ENCODE measurements around the gene ANKLE2. TPM values are rescaled to one million over a fixed set of nuclear protein-coding genes. Genes with fewer than 3 reads are reported as not detected.

The ANKLE2 gene
- total and polyA plus RNA-seq, 2 of the 13 experiments (the other 11 are each of a cell fraction or from before 2014, with no cell fraction given): 35.3 to 37.1 TPM

DNA sequence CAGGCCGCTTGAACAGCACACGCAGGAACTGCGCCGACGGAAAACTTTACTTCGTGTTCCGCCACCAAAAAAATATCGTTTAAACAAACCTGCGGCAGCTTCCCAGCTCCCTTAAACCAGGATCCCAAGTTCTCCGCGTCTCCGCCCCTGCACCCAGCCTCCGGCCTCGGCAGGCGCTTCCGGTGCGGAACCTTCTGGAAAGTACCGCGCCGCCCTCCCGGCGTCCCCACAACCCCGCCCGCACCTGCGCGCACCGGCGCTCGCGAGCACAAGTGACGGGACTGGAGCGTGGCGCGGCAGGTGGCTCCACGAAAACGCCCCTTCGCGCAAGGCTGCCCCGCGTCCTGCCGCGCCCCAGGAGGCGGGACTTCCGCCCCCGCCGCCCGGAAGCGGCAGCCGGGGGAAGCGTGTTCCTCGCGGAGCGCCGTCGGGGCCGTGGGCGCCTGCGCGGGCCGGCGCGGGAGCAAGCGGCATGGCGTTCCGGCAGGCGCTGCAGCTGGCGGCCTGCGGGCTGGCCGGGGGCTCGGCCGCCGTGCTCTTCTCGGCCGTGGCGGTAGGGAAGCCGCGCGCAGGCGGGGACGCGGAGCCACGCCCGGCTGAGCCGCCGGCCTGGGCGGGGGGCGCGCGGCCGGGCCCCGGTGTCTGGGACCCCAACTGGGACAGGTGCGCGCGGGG is 51.1 kb downstream of the ANKLE2 start, which contains the start of gene PGAM5 (continued):
- no peak for TF ChIP-seq TBL1XR1 (IDR thresholded peaks at IDR 0.05; ENCODE audit: borderline replicate concordance, low read length, partially characterized antibody)
- peak; percentile 97 for TF ChIP-seq CSRNP1 (CRISPR knock-in tag; IDR thresholded peaks at IDR 0.05)
- no peak; the same call in 1 of the 2 replicates for TF ChIP-seq ZFP90 (CRISPR knock-in tag; IDR thresholded peaks at IDR 0.05; ENCODE audit: borderline replicate concordance)
- 0 out of 2 replicates have a peak, but pooled peaks have one; percentile 29 for TF ChIP-seq HMG20A (CRISPR knock-in tag; IDR thresholded peaks at IDR 0.05; ENCODE audit: borderline replicate concordance)
- TF ChIP-seq, protein P1, sequence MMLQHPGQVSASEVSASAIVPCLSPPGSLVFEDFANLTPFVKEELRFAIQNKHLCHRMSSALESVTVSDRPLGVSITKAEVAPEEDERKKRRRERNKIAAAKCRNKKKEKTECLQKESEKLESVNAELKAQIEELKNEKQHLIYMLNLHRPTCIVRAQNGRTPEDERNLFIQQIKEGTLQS (CRISPR knock-in tag; IDR thresholded peaks at IDR 0.05): peak; percentile 32; the same call in 1 of the 2 replicates
- TF ChIP-seq KDM5A (IDR thresholded peaks at IDR 0.05; ENCODE audit: borderline replicate concordance, low read length): peak; percentile 63; the same call in 1 of the 2 replicates
- peak; percentile 70; the same call in 1 of the 2 replicates for TF ChIP-seq RELA (CRISPR knock-in tag; IDR thresholded peaks at IDR 0.05)
- TF ChIP-seq ZBTB40 (IDR thresholded peaks at IDR 0.05): no peak; the same call in 1 of the 2 replicates
- peak; percentile 89 for TF ChIP-seq ZBTB40 (CRISPR knock-in tag; IDR thresholded peaks at IDR 0.05)
- TF ChIP-seq DNMT1 (CRISPR knock-in tag; IDR thresholded peaks at IDR 0.05): no peak
- peak; percentile 93 for TF ChIP-seq HOXA3 (CRISPR knock-in tag; IDR thresholded peaks at IDR 0.05)
- TF ChIP-seq, protein P2, sequence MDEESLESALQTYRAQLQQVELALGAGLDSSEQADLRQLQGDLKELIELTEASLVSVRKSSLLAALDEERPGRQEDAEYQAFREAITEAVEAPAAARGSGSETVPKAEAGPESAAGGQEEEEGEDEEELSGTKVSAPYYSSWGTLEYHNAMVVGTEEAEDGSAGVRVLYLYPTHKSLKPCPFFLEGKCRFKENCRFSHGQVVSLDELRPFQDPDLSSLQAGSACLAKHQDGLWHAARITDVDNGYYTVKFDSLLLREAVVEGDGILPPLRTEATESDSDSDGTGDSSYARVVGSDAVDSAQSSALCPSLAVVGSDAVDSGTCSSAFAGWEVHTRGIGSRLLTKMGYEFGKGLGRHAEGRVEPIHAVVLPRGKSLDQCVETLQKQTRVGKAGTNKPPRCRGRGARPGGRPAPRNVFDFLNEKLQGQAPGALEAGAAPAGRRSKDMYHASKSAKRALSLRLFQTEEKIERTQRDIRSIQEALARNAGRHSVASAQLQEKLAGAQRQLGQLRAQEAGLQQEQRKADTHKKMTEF (CRISPR knock-in tag; IDR thresholded peaks at IDR 0.05): peak; percentile 85; the same call in 1 of the 2 replicates
- peak; percentile 54; the same call in 1 of the 2 replicates for TF ChIP-seq HOXA5 (CRISPR knock-in tag; IDR thresholded peaks at IDR 0.05)
- TF ChIP-seq, protein P3, sequence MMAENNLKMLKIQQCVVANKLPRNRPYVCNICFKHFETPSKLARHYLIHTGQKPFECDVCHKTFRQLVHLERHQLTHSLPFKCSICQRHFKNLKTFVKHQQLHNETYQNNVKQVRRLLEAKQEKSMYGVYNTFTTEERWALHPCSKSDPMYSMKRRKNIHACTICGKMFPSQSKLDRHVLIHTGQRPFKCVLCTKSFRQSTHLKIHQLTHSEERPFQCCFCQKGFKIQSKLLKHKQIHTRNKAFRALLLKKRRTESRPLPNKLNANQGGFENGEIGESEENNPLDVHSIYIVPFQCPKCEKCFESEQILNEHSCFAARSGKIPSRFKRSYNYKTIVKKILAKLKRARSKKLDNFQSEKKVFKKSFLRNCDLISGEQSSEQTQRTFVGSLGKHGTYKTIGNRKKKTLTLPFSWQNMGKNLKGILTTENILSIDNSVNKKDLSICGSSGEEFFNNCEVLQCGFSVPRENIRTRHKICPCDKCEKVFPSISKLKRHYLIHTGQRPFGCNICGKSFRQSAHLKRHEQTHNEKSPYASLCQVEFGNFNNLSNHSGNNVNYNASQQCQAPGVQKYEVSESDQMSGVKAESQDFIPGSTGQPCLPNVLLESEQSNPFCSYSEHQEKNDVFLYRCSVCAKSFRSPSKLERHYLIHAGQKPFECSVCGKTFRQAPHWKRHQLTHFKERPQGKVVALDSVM (CRISPR knock-in tag; IDR thresholded peaks at IDR 0.05): peak; percentile 55; the same call in 1 of the 2 replicates
